RWPE2 (cell line): Measurements from ENCODE around the gene RBM6.
A peak's percentile ranks its signal among the peaks of the same experiment; 100 is the strongest.

Experiments used
- ATAC-seq: fragments of 200-7000 bp; cut with Tn5 transposase; 3 replicates; pipeline ENCODE4 v1.9.1; 2021; ENCODE audit warnings: low read depth
- DNase-seq: peaks from one replicate; pipeline ENCODE4 v3.0.0-alpha.2; 2020; ENCODE audit warnings: low spot score
- H3K27ac ChIP-seq: fragments of 450-650 bp; 2 replicates; pipeline ENCODE4 v1.5.1; 2017; ENCODE audit warnings: mild to moderate bottlenecking; ENCODE audit not compliant: poor library complexity, severe bottlenecking
- H3K27me3 ChIP-seq: fragments of 250-450 bp; sonication (Bioruptor Pico); 2 replicates; pipeline ENCODE4 v1.5.1; 2021; ENCODE audit warnings: mild to moderate bottlenecking, moderate library complexity; ENCODE audit not compliant: insufficient read depth, poor library complexity, severe bottlenecking
- H3K36me3 ChIP-seq: fragments of 250-450 bp; sonication (Bioruptor Pico); 2 replicates; pipeline ENCODE4 v1.5.1; 2020; ENCODE audit warnings: low read depth, mild to moderate bottlenecking, moderate library complexity
- H3K4me1 ChIP-seq: fragments of 250-450 bp; sonication (Bioruptor Pico); 2 replicates; pipeline ENCODE4 v1.5.1; 2021; ENCODE audit warnings: mild to moderate bottlenecking, moderate library complexity; ENCODE audit not compliant: insufficient read depth, poor library complexity, severe bottlenecking
- H3K4me3 ChIP-seq: fragments of 250-450 bp; sonication (Bioruptor Pico); 2 replicates; pipeline ENCODE4 v1.5.1; 2021; ENCODE audit warnings: mild to moderate bottlenecking, moderate library complexity; ENCODE audit not compliant: severe bottlenecking
- H3K9me3 ChIP-seq: fragments of 250-450 bp; sonication (Bioruptor Pico); 2 replicates; pipeline ENCODE4 v1.5.1; 2021; ENCODE audit warnings: mild to moderate bottlenecking, moderate library complexity; ENCODE audit not compliant: severe bottlenecking
- CTCF ChIP-seq: fragments of 450-650 bp; IDR thresholded peaks from one replicate; pipeline ENCODE4 v1.5.1; 2017; ENCODE audit warnings: mild to moderate bottlenecking, moderate library complexity; ENCODE audit not compliant: poor library complexity, severe bottlenecking

The RBM6 gene

GRCh38 chr3:49924683-49925082 lies 15.3 kb upstream of the RBM6 start:
- no peaks in the 10 kb centered on the region for H3K36me3 ChIP-seq
- no peak overlapping the region for H3K4me3 ChIP-seq
- peak overlapping the region; percentile 49 for H3K27ac ChIP-seq
- H3K9me3 ChIP-seq: no peaks in the 10 kb centered on the region
- H3K4me1 ChIP-seq: peaks cover 19% of the 10 kb centered on the region
- DNase-seq (no peak), ATAC-seq (peak; percentile 71)
- TF ChIP-seq CTCF: no peak
- H3K27me3 ChIP-seq: no peaks in the 10 kb centered on the region

GRCh38 chr3:49925485-49925884 lies 14.5 kb upstream of the RBM6 start:
- DNase-seq (no peak), ATAC-seq (no peak)
- TF ChIP-seq CTCF: no peak
- no peaks in the 10 kb centered on the region for H3K27me3 ChIP-seq
- no peaks in the 10 kb centered on the region for H3K9me3 ChIP-seq
- H3K36me3 ChIP-seq: no peaks in the 10 kb centered on the region
- no peak overlapping the region for H3K4me3 ChIP-seq
- peak overlapping the region; percentile 49 for H3K27ac ChIP-seq
- H3K4me1 ChIP-seq: peaks cover 19% of the 10 kb centered on the region

GRCh38 chr3:49926117-49926728 lies 13.7 kb upstream of the RBM6 start:
- peaks cover 19% of the 10 kb centered on the region for H3K4me1 ChIP-seq
- H3K36me3 ChIP-seq: no peaks in the 10 kb centered on the region
- ATAC-seq: no peak
- no peaks in the 10 kb centered on the region for H3K27me3 ChIP-seq
- no peak for TF ChIP-seq CTCF
- H3K27ac ChIP-seq: no peak overlapping the region
- no peak overlapping the region for H3K4me3 ChIP-seq
- DNase-seq: no peak
- H3K9me3 ChIP-seq: no peaks in the 10 kb centered on the region

- TF ChIP-seq CTCF: no peak
- H3K27me3 ChIP-seq: no peaks in the 10 kb centered on the region
- H3K4me1 ChIP-seq: peaks cover 19% of the 10 kb centered on the region
- peak overlapping the region; percentile 42 for H3K27ac ChIP-seq
- H3K36me3 ChIP-seq: no peaks in the 10 kb centered on the region
- H3K4me3 ChIP-seq: no peak overlapping the region
- DNase-seq (no peak), ATAC-seq (no peak)
- no peaks in the 10 kb centered on the region for H3K9me3 ChIP-seq
Observed at GRCh38 chr3:49927798-49928197, 12.2 kb upstream of the RBM6 start.

GRCh38 chr3:49928481-49929017 lies 11.4 kb upstream of the RBM6 start:
- Histone ChIP-seq H3K4me1 (peaks cover 19% of the 10 kb centered on the region), H3K9me3 (no peaks in the 10 kb centered on the region), H3K36me3 (no peaks in the 10 kb centered on the region), H3K4me3 (peak overlapping the region; percentile 63), H3K27ac (peak overlapping the region; percentile 42), H3K27me3 (no peaks in the 10 kb centered on the region)
- ATAC-seq (no peak), DNase-seq (no peak)
- TF ChIP-seq CTCF: no peak
